HCT116 (cell line): ENCODE measurements around the gene GP9. TPM values are rescaled to one million over a fixed set of nuclear protein-coding genes. Genes with fewer than 3 reads are reported as not detected.

Source experiments
- ATAC-seq: fragments of 200-7000 bp; cut with Tn5 transposase; 2 replicates; pipeline ENCODE4 v1.9.1; 2020; ENCODE audit warnings: mild to moderate bottlenecking, moderate library complexity
- BruUV-seq: library from RNA; stranded (reverse); fragments of 400-500 nt; replicated peaks from 2 replicates; lab custom pipeline; 2021; lab: Mats Ljungman, UMichigan
- CTCF ChIA-PET: fragments of 300-600 bp; sonication (Branson Sonifier 250); formaldehyde crosslinking; loops from one replicate; lab custom pipeline; 2021; ENCODE audit warnings: antibody characterized with exemption; lab: Charles Lee
- POLR2A ChIA-PET: fragments of 300-600, 350-600 bp; sonication (Branson Sonifier 250); formaldehyde crosslinking; loops from one replicate; lab custom pipeline; 2021; ENCODE audit warnings: antibody characterized with exemption; lab: Charles Lee
- RAD21 ChIA-PET, 2 experiments: fragments of 300-600 bp; sonication (Branson Sonifier 250); formaldehyde crosslinking; loops; one replicate each; lab custom pipeline; 2023; ENCODE audit warnings: low total read pairs in 2 of 2; ENCODE audit not compliant: uncharacterized antibody in 2 of 2, unreplicated experiment in 2 of 2, low non-redundant PET in 1 of 2; lab: Charles Lee
- DNase-seq: peaks from one replicate; pipeline ENCODE4 v3.0.0-alpha.2; 2010; ENCODE audit warnings: low read depth, low spot score
- H2AFZ ChIP-seq: fragments of 200-600 bp; shearing (Covaris generic), sonication (generic); 2 replicates; pipeline ENCODE4 v1.6.1; 2017; ENCODE audit warnings: low read depth, mixed run types, mixed read lengths, antibody characterized with exemption, low read length; ENCODE audit not compliant: poor library complexity, severe bottlenecking
- H3K27ac ChIP-seq: 2 replicates; pipeline ENCODE4 v1.5.1; 2012; ENCODE audit warnings: low read depth, low read length
- H3K27me3 ChIP-seq: fragments of 200-600 bp; sonication (generic); 2 replicates; pipeline ENCODE4 v1.6.1; 2016; ENCODE audit warnings: mixed run types, low read length, mixed read lengths; ENCODE audit not compliant: insufficient read depth
- H3K36me3 ChIP-seq, 2 experiments: fragments of 200-500 bp in 1 of 2; fragments of 200-600 bp in 1 of 2; sonication (Bioruptor generic) in 1 of 2; sonication (generic) in 1 of 2; 2 replicates each; pipeline versions ENCODE4 v1.5.1 to v1.6.1; 2014 to 2016; ENCODE audit warnings: low read length in 2 of 2, inconsistent platforms in 1 of 2, mixed read lengths in 1 of 2, mixed run types in 1 of 2; ENCODE audit not compliant: insufficient read depth in 2 of 2, control insufficient read depth in 1 of 2
- H3K4me1 ChIP-seq, 2 experiments: fragments of 200-600 bp in 1 of 2; sonication (generic) in 1 of 2; 2 replicates each; pipeline versions ENCODE4 v1.5.1 to v1.6.1; 2012 to 2017; ENCODE audit warnings: low read length in 2 of 2, inconsistent platforms in 1 of 2, mild to moderate bottlenecking in 1 of 2, mixed read lengths in 1 of 2, mixed run types in 1 of 2, moderate library complexity in 1 of 2; ENCODE audit not compliant: insufficient read depth in 2 of 2, control insufficient read depth in 1 of 2
- H3K4me2 ChIP-seq: fragments of 200-600 bp; sonication (generic); 2 replicates; pipeline ENCODE4 v1.6.1; 2017; ENCODE audit warnings: mixed run types, low read length, mixed read lengths
- H3K4me3 ChIP-seq, 2 experiments: fragments of 200-600 bp in 1 of 2; sonication (generic) in 1 of 2; replicated peaks in 1 of 2; 2 replicates each; pipeline ENCODE4 v1.5.1; 2011 to 2016; ENCODE audit warnings: low read length in 2 of 2, control low read depth in 1 of 2, low read depth in 1 of 2, mild to moderate bottlenecking in 1 of 2, mixed read lengths in 1 of 2, mixed run types in 1 of 2
- H3K79me2 ChIP-seq: fragments of 200-600 bp; sonication (generic); 2 replicates; pipeline ENCODE4 v1.6.1; 2017; ENCODE audit warnings: mild to moderate bottlenecking, mixed run types, low read length, moderate library complexity, mixed read lengths; ENCODE audit not compliant: insufficient read depth
- H3K9ac ChIP-seq: fragments of 200-600 bp; sonication (generic); 2 replicates; pipeline ENCODE4 v1.6.1; 2016; ENCODE audit warnings: low read length, mixed read lengths
- H3K9me2 ChIP-seq: fragments of 200-600 bp; sonication (generic), shearing (Covaris generic); 2 replicates; pipeline ENCODE4 v1.6.1; 2017; ENCODE audit warnings: mixed run types, mild to moderate bottlenecking, moderate library complexity; ENCODE audit not compliant: insufficient read depth
- H3K9me3 ChIP-seq, 2 experiments: fragments of 200-500 bp in 1 of 2; fragments of 200-600 bp in 1 of 2; sonication (Bioruptor generic) in 1 of 2; sonication (generic) in 1 of 2; 2 replicates each; pipeline ENCODE4 v1.6.1; 2014 to 2017; ENCODE audit warnings: low read length in 2 of 2, mixed read lengths in 2 of 2, inconsistent platforms in 1 of 2, low read depth in 1 of 2, mild to moderate bottlenecking in 1 of 2, mixed run types in 1 of 2, moderate library complexity in 1 of 2; ENCODE audit not compliant: control insufficient read depth in 1 of 2, insufficient read depth in 1 of 2
- H4K20me1 ChIP-seq: fragments of 200-600 bp; sonication (generic), shearing (Covaris generic); 2 replicates; pipeline ENCODE4 v1.6.1; 2017; ENCODE audit warnings: mixed run types, mild to moderate bottlenecking, moderate library complexity; ENCODE audit not compliant: insufficient read depth
- EGR1 ChIP-seq: IDR thresholded peaks from 2 replicates; pipeline ENCODE4 v1.6.1; 2012; ENCODE audit warnings: low read depth
- ELF1 ChIP-seq: IDR thresholded peaks from 2 replicates; pipeline ENCODE4 v1.6.1; 2012; ENCODE audit warnings: low read depth, borderline replicate concordance
- EZH2phosphoT487 ChIP-seq: fragments of 200-600 bp; IDR thresholded peaks from 2 replicates; pipeline ENCODE4 v1.6.1; 2018; ENCODE audit warnings: antibody characterized with exemption, borderline replicate concordance
- FOSL1 ChIP-seq: IDR thresholded peaks from 2 replicates; pipeline ENCODE4 v1.6.1; 2012; ENCODE audit warnings: low read depth
- SP1 ChIP-seq: IDR thresholded peaks from 2 replicates; pipeline ENCODE4 v1.6.1; 2012; ENCODE audit warnings: low read depth
- YY1 ChIP-seq: IDR thresholded peaks from 2 replicates; pipeline ENCODE4 v1.6.1; 2011; ENCODE audit warnings: low read length, low read depth, moderate library complexity, mild to moderate bottlenecking; ENCODE audit not compliant: insufficient replicate concordance; ENCODE audit errors: extremely low read depth
- ZNF274 ChIP-seq: fragments of 200-500 bp; sonication (Bioruptor generic); IDR thresholded peaks from 2 replicates; pipeline ENCODE4 v1.6.1; 2014; ENCODE audit warnings: mild to moderate bottlenecking, low read depth, low read length, inconsistent platforms
- intact Hi-C: fragments of 100-400 bp; cut with micrococcal nuclease; formaldehyde crosslinking; loops from 2 replicates; pipeline ENCODE4 v1.10.0; 2022
- total RNA-seq: library from RNA; stranded (reverse); gene quantifications from one replicate; pipeline ENCODE4 v1.2.1, GENCODE V29; 2021; ENCODE audit not compliant: unreplicated experiment

GP9 gene
- total RNA-seq, 1 experiment from 2014 or later: not detected

DNA sequence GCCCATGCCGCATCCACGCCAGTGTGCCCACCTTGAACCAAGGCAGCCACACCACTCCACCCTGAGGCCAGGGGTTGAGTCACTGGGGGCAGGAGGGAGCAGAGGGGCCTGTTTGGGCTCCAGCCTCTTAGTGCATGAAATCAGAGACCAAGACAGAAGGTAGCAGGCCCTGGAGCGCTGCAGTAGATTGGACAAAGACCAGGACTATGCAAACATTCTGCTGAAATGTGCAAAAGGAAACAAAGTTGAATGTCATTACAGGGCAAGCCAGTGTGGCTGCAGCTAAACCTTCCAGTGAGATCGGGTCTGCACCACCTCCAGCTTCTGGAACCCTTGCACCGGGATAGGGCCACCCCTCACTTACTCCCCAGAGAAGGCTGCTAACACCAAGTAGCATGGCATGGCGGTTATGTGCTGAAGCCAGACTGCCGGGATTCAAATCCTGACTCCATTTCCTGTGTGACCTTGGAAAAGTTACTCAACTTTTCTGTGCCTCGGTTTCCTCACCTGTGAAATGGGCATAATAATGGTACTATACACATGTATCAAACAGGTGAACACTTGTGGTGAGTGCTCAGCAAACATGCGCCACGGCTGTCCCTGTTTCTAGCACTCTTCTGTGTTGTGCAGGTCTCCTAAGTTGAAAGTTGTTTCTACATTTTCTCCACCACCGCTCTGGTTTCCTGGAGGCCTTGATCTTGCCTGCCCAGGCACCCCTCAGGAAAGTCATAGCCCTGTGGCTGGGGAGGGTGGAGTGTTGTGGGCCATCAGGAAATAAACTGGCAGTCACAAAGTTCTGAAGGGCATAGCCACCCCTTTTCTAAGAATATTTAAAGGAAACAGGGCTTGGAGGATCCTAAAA is 25.0 kb upstream of the GP9 start:
- Histone ChIP-seq H3K36me3 (no peaks in the 10 kb centered on the region), H3K9me3 (no peaks in the 10 kb centered on the region), H3K4me3 (no peak overlapping the region), H3K79me2 (no peaks in the 10 kb centered on the region), H3K9me2 (no peaks in the 10 kb centered on the region), H2AFZ (no peak overlapping the region), H3K27ac (no peak overlapping the region), H3K27me3 (no peaks in the 10 kb centered on the region), H3K9ac (no peak overlapping the region), H3K4me1 (peaks cover 0 to 5% of the 10 kb centered on the region in 2 experiments; a peak in 1 of 4 replicates), H4K20me1 (no peaks in the 10 kb centered on the region), H3K4me2 (no peak overlapping the region)
- ChIA-PET CTCF (interaction anchor here (0.7 kb wide), 1 partner anchor 19 kb away, joined by 3 read pairs; no protein-coding TSS in a partner anchor), POLR2A (no interaction called here), RAD21 (no interaction called here)
- BruUV-seq: no TSS peak
- TF ChIP-seq EGR1 (no peak), ZNF274 (no peak), SP1 (no peak), EZH2phosphoT487 (no peak), YY1 (no peak), FOSL1 (no peak), ELF1 (no peak)
- intact Hi-C loops: no loop called here
- ATAC-seq (no peak), DNase-seq (no peak)
